Natural killer cell (primary cell): ENCODE results near the gene IQGAP3. TPM values are rescaled to one million over a fixed set of nuclear protein-coding genes. Genes with fewer than 3 reads are reported as not detected.

ENCODE experiments used
- ATAC-seq, 3 donors: fragments of 150-1000 bp in 2 of 3; fragments of 200-7000 bp in 1 of 3; cut with Tn5 transposase; 1 replicate in 1 of 3; 2 replicates in 2 of 3; pipeline ENCODE4 v1.10.0; 2021; ENCODE audit warnings: mild to moderate bottlenecking in 2 of 3, moderate library complexity in 2 of 3
- DNase-seq, 2 donors: peaks; one replicate each; pipeline versions ENCODE4 v3.0.0 to v3.0.0-alpha.2; 2013 to 2021; ENCODE audit warnings: mixed read lengths in 1 of 2
- H3K27ac ChIP-seq: one replicate; pipeline ENCODE4 v1.5.1; 2013; ENCODE audit warnings: mild to moderate bottlenecking, low read length
- H3K27me3 ChIP-seq: one replicate; pipeline ENCODE4 v1.6.1; 2013; ENCODE audit warnings: low read length; ENCODE audit not compliant: control insufficient read depth, insufficient read depth
- H3K36me3 ChIP-seq: one replicate; pipeline ENCODE4 v1.6.1; 2013; ENCODE audit warnings: low read length; ENCODE audit not compliant: control insufficient read depth, insufficient read depth
- H3K4me1 ChIP-seq: one replicate; pipeline ENCODE4 v1.6.1; 2013; ENCODE audit warnings: low read length; ENCODE audit not compliant: control insufficient read depth, insufficient read depth
- H3K4me3 ChIP-seq: one replicate; pipeline ENCODE4 v1.5.1; 2013; ENCODE audit warnings: low read length
- H3K9me3 ChIP-seq: one replicate; pipeline ENCODE4 v1.6.1; 2013; ENCODE audit warnings: low read length; ENCODE audit not compliant: control insufficient read depth, insufficient read depth
- H3K27ac Mint-ChIP-seq, 2 donors: one replicate each; pipeline ENCODE4 v1.8.0; 2022; ENCODE audit warnings: mild to moderate bottlenecking in 2 of 2, mixed read lengths in 2 of 2, moderate library complexity in 1 of 2
- H3K27me3 Mint-ChIP-seq, 2 donors: one replicate each; pipeline ENCODE4 v1.8.0; 2022; ENCODE audit warnings: low read depth in 2 of 2, mixed read lengths in 2 of 2
- H3K36me3 Mint-ChIP-seq: one replicate; pipeline ENCODE4 v1.8.0; 2022; ENCODE audit warnings: mixed read lengths
- H3K4me1 Mint-ChIP-seq, 2 donors: one replicate each; pipeline ENCODE4 v1.8.0; 2022; ENCODE audit warnings: mixed read lengths in 2 of 2
- H3K4me3 Mint-ChIP-seq: one replicate; pipeline ENCODE4 v1.8.0; 2022; ENCODE audit warnings: mild to moderate bottlenecking, moderate library complexity, mixed read lengths
- H3K9me3 Mint-ChIP-seq, 2 donors: one replicate each; pipeline ENCODE4 v1.8.0; 2022; ENCODE audit warnings: mixed read lengths in 2 of 2
- CTCF ChIP-seq: fragments of 200-600 bp; IDR thresholded peaks from one replicate; pipeline ENCODE4 v1.8.0; 2022; ENCODE audit warnings: antibody characterized with exemption
- WGBS: methylation state at CpG from one replicate; pipeline ENCODE4 v1.1.7; 2013; ENCODE audit warnings: missing lambda C conversion rate; ENCODE audit not compliant: insufficient coverage; 5-methylcytosine and 5-hydroxymethylcytosine counted together
- intact Hi-C: fragments of 100-400 bp; cut with micrococcal nuclease; formaldehyde crosslinking; loops from one replicate; pipeline ENCODE4 v1.14.2; 2022
- total RNA-seq, 4 donors: library from RNA; stranded (reverse); fragments of 120-200 nt in 1 of 4; gene quantifications; one replicate each; pipeline versions ENCODE4 v1.2.3 to v1.2.4, GENCODE V29; 2013 to 2022

IQGAP3 gene
- total RNA-seq, 3 donors from 2014 or later (not counting 1 experiment from before 2014, with no cell fraction given): 0.08 to 0.21 (median 0.14) TPM

- H3K36me3 ChIP-seq: peaks cover 13% of the 10 kb centered on the region
- H3K27me3 Mint-ChIP-seq: no peaks in the 10 kb centered on the region
- H3K4me3 ChIP-seq: no peak overlapping the region
- peaks cover 26% of the 10 kb centered on the region for H3K4me1 ChIP-seq
- peak; percentile 65 to 75 (median 65) for ATAC-seq
- H3K27me3 ChIP-seq: no peaks in the 10 kb centered on the region
- DNase-seq: peak in 1 of 2 donors; percentile 67
- H3K9me3 ChIP-seq: no peaks in the 10 kb centered on the region
- 55% methylated on average over 3 of the region's 3 CpGs for WGBS
- no peak overlapping the region for H3K4me3 Mint-ChIP-seq
- H3K9me3 Mint-ChIP-seq: no peaks in the 10 kb centered on the region
- intact Hi-C loops: loop anchor here (2.0 kb wide), 2 partner anchors 15 to 143 kb away; no protein-coding TSS in a partner anchor
- peak overlapping the region in 1 of 2 donors; percentile 90 for H3K27ac Mint-ChIP-seq
- no peak for TF ChIP-seq CTCF
- no peak overlapping the region for H3K27ac ChIP-seq
- H3K36me3 Mint-ChIP-seq: no peaks in the 10 kb centered on the region
- peaks cover 20 to 33% of the 10 kb centered on the region in 2 donors for H3K4me1 Mint-ChIP-seq
Observed at GRCh38 chr1:156599811-156600210, 27.4 kb upstream of the IQGAP3 start.

GRCh38 chr1:156598731-156599432 is 26.5 kb upstream of the IQGAP3 start:
- no peak for ATAC-seq

GRCh38 chr1:156598125-156598524 is 25.8 kb upstream of the IQGAP3 start:
- peaks cover 20 to 34% of the 10 kb centered on the region in 2 donors for H3K4me1 Mint-ChIP-seq

More at GRCh38 chr1:156598731-156599432, 26.5 kb upstream of the IQGAP3 start:
- Histone ChIP-seq H3K27ac (no peak overlapping the region), H3K36me3 (peaks cover 19% of the 10 kb centered on the region), H3K9me3 (no peaks in the 10 kb centered on the region), H3K4me1 (peaks cover 26% of the 10 kb centered on the region), H3K4me3 (no peak overlapping the region), H3K27me3 (no peaks in the 10 kb centered on the region)
- no peak for TF ChIP-seq CTCF
- Mint-ChIP-seq H3K9me3 (no peaks in the 10 kb centered on the region), H3K4me1 (peaks cover 20 to 34% of the 10 kb centered on the region in 2 donors), H3K27me3 (no peaks in the 10 kb centered on the region), H3K27ac (peak overlapping the region in 1 of 2 donors; percentile 45), H3K4me3 (no peak overlapping the region), H3K36me3 (no peaks in the 10 kb centered on the region)
- intact Hi-C loops: no loop called here
- 99% methylated on average over 4 of the region's 4 CpGs for WGBS
- no peak for DNase-seq

More at GRCh38 chr1:156598125-156598524, 25.8 kb upstream of the IQGAP3 start:
- Histone ChIP-seq H3K4me3 (no peak overlapping the region), H3K27ac (no peak overlapping the region), H3K36me3 (peaks cover 19% of the 10 kb centered on the region), H3K4me1 (peaks cover 26% of the 10 kb centered on the region), H3K9me3 (no peaks in the 10 kb centered on the region), H3K27me3 (no peaks in the 10 kb centered on the region)
- intact Hi-C loops: no loop called here
- DNase-seq (no peak), ATAC-seq (no peak)
- H3K27me3 Mint-ChIP-seq: no peaks in the 10 kb centered on the region
- H3K4me3 Mint-ChIP-seq: no peak overlapping the region
- TF ChIP-seq CTCF: no peak
- WGBS: over 99% methylated on average over 5 of the region's 5 CpGs
- H3K27ac Mint-ChIP-seq: peak overlapping the region in 1 of 2 donors; percentile 45
- H3K9me3 Mint-ChIP-seq: no peaks in the 10 kb centered on the region
- H3K36me3 Mint-ChIP-seq: no peaks in the 10 kb centered on the region
